ENCODE data around the gene FAM83G. TPM values are rescaled to one million over a fixed set of nuclear protein-coding genes. Genes with fewer than 3 reads are reported as not detected.

Gene FAM83G
- total RNA-seq, 1 donor from 2014 or later: 28.4 TPM

DNA sequence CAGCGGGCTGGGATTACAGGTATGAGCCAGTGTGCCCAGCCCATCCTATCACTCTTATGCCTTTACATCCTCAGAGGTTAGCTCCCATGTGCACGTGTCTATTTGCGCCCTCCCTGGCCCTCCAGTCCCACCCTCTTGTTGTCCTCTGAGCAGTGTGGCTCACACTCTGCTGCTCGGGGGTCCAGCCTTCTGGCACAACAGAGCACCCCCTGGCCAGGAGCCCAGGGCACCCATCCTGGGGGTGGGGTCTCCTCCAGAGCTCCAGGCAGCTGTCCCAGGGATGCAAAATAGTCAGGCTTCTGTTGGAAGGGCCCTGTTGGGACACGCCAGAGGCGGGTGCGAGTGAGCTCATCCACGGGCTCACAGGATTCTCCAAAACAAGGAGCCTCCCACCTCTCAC lies 11.7 kb upstream of the FAM83G start:
- Histone ChIP-seq H3K4me3 (ENCODE audit: low read depth, low read length) (no peak overlapping the region), H3K36me3 (ENCODE audit: control insufficient read depth, insufficient read depth, low read length) (no peaks in the 10 kb centered on the region), H3K27me3 (ENCODE audit: control insufficient read depth, insufficient read depth, low read length) (no peaks in the 10 kb centered on the region)
- no peak for FAIRE-seq
- TF ChIP-seq CTCF (IDR thresholded peaks at IDR 0.05; ENCODE audit: insufficient read depth, low read length, severe bottlenecking): no peak
- DNase-seq (ENCODE audit: low read depth): peak; percentile 50

GRCh38 chr17:19015428-19015827 lies 10.9 kb upstream of the FAM83G start:
- no peak overlapping the region for H3K4me3 ChIP-seq (ENCODE audit: low read depth, low read length)
- no peak for TF ChIP-seq CTCF (IDR thresholded peaks at IDR 0.05; ENCODE audit: insufficient read depth, low read length, severe bottlenecking)
- DNase-seq (ENCODE audit: low read depth): no peak
- H3K36me3 ChIP-seq (ENCODE audit: control insufficient read depth, insufficient read depth, low read length): no peaks in the 10 kb centered on the region
- no peak for FAIRE-seq
- no peaks in the 10 kb centered on the region for H3K27me3 ChIP-seq (ENCODE audit: control insufficient read depth, insufficient read depth, low read length)

GRCh38 chr17:19014628-19015215 lies 10.2 kb upstream of the FAM83G start:
- Histone ChIP-seq H3K27me3 (ENCODE audit: control insufficient read depth, insufficient read depth, low read length) (no peaks in the 10 kb centered on the region), H3K36me3 (ENCODE audit: control insufficient read depth, insufficient read depth, low read length) (no peaks in the 10 kb centered on the region), H3K4me3 (ENCODE audit: low read depth, low read length) (no peak overlapping the region)
- peak; percentile 83 for DNase-seq (ENCODE audit: low read depth)
- no peak for TF ChIP-seq CTCF (IDR thresholded peaks at IDR 0.05; ENCODE audit: insufficient read depth, low read length, severe bottlenecking)
- FAIRE-seq: no peak

- Histone ChIP-seq H3K27me3 (ENCODE audit: control insufficient read depth, insufficient read depth, low read length) (no peaks in the 10 kb centered on the region), H3K4me3 (ENCODE audit: low read depth, low read length) (no peak overlapping the region), H3K36me3 (ENCODE audit: control insufficient read depth, insufficient read depth, low read length) (no peaks in the 10 kb centered on the region)
- no peak for TF ChIP-seq CTCF (IDR thresholded peaks at IDR 0.05; ENCODE audit: insufficient read depth, low read length, severe bottlenecking)
- FAIRE-seq: peak; percentile 93
- no peak for DNase-seq (ENCODE audit: low read depth)
Measured at GRCh38 chr17:19013806-19014627, 9.5 kb upstream of the FAM83G start.

- Histone ChIP-seq H3K27me3 (ENCODE audit: control insufficient read depth, insufficient read depth, low read length) (no peaks in the 10 kb centered on the region), H3K4me3 (ENCODE audit: low read depth, low read length) (no peak overlapping the region), H3K36me3 (ENCODE audit: control insufficient read depth, insufficient read depth, low read length) (no peaks in the 10 kb centered on the region)
- DNase-seq (ENCODE audit: low read depth): no peak
- no peak for TF ChIP-seq CTCF (IDR thresholded peaks at IDR 0.05; ENCODE audit: insufficient read depth, low read length, severe bottlenecking)
- no peak for FAIRE-seq
Measured at GRCh38 chr17:19013226-19013625, 8.7 kb upstream of the FAM83G start.

Data from bronchial epithelial cell (primary cell).